GM21447 (cell line): Measurements from ENCODE around the gene PLB1.
"Not testable (repeated sequence)": the region's sequence is repeated elsewhere in the genome, so short reads cannot be mapped to it uniquely, and the experiment has no call there.

Experiments used
- ATAC-seq: cut with Tn5 transposase; IDR thresholded peaks from one replicate; pipeline ENCODE4 v1.9.1; 2021; ENCODE audit not compliant: unreplicated experiment

Gene PLB1

GRCh38 chr2:28530782-28531181 is 34.9 kb downstream of the PLB1 start:
- no peak for ATAC-seq

GRCh38 chr2:28532399-28532798 is 36.5 kb downstream of the PLB1 start:
- no peak for ATAC-seq

GRCh38 chr2:28533044-28533680 is 37.3 kb downstream of the PLB1 start:
- ATAC-seq = no peak

- ATAC-seq = no peak
Observed at GRCh38 chr2:28534817-28535216, 39.0 kb downstream of the PLB1 start.

- ATAC-seq = no peak
Observed at GRCh38 chr2:28538134-28538533, 42.3 kb downstream of the PLB1 start.

- ATAC-seq = no peak
Observed at GRCh38 chr2:28538652-28539051, 42.8 kb downstream of the PLB1 start.

- no peak for ATAC-seq
Observed at GRCh38 chr2:28539118-28539541, 43.3 kb downstream of the PLB1 start.

GRCh38 chr2:28543316-28544035 is 47.6 kb downstream of the PLB1 start:
- no peak for ATAC-seq

GRCh38 chr2:28544036-28544346 is 48.1 kb downstream of the PLB1 start:
- no peak for ATAC-seq

GRCh38 chr2:28544405-28544921 is 48.6 kb downstream of the PLB1 start:
- no peak for ATAC-seq

GRCh38 chr2:28544922-28545589 is 49.2 kb downstream of the PLB1 start:
- ATAC-seq = no peak

- no peak for ATAC-seq
Observed at GRCh38 chr2:28545590-28546200, 49.8 kb downstream of the PLB1 start.

- ATAC-seq = no peak
Observed at GRCh38 chr2:28546242-28546641, 50.4 kb downstream of the PLB1 start.

- ATAC-seq = no peak
Observed at GRCh38 chr2:28547223-28547860, 51.5 kb downstream of the PLB1 start.

- ATAC-seq = no peak
Observed at GRCh38 chr2:28547906-28548600, 52.2 kb downstream of the PLB1 start.

GRCh38 chr2:28550345-28550744 is 54.5 kb downstream of the PLB1 start:
- ATAC-seq = not testable (repeated sequence)

GRCh38 chr2:28552045-28552823 is 56.4 kb downstream of the PLB1 start:
- no peak for ATAC-seq

GRCh38 chr2:28556303-28556702 is 60.4 kb downstream of the PLB1 start:
- ATAC-seq = no peak

GRCh38 chr2:28557389-28558131 is 61.7 kb downstream of the PLB1 start:
- ATAC-seq = no peak
